SK-N-SH (cell line): ENCODE data around the gene FADS2. TPM values are rescaled to one million over a fixed set of nuclear protein-coding genes. Genes with fewer than 3 reads are reported as not detected.

Source experiments
- CTCF ChIA-PET: fragments of 300-600, 350-600 bp; formaldehyde crosslinking; extraction: SDS; loops from one replicate; lab custom pipeline; 2021; lab: Yijun Ruan, JAX
- POLR2A ChIA-PET: fragments of 350-600 bp; sonication (Branson Sonifier 250); formaldehyde crosslinking; extraction: SDS; loops from one replicate; lab custom pipeline; 2020; ENCODE audit warnings: antibody characterized with exemption, inconsistent platforms; lab: Yijun Ruan, JAX
- DNase-seq: peaks from one replicate; pipeline ENCODE4 v3.0.0; 2012
- H2AFZ ChIP-seq: fragments of 200-600 bp; sonication (generic); 2 replicates; pipeline ENCODE4 v1.8.1; 2016; ENCODE audit warnings: antibody characterized with exemption, mild to moderate bottlenecking, low read depth
- H3F3A ChIP-seq: fragments of 200-600 bp; sonication (generic); replicated peaks from 2 replicates; pipeline ENCODE3; 2016; ENCODE audit warnings: antibody characterized with exemption, mild to moderate bottlenecking; ENCODE audit not compliant: insufficient read depth
- H3K27ac ChIP-seq, 2 experiments: fragments of 200-500 bp in 1 of 2; fragments of 200-600 bp in 1 of 2; sonication (Bioruptor generic) in 1 of 2; sonication (generic), shearing (Covaris generic) in 1 of 2; 2 replicates each; pipeline versions ENCODE4 v1.5.1 to v1.6.1; 2014 to 2016; ENCODE audit warnings: low read depth in 2 of 2, inconsistent platforms in 1 of 2, low read length in 1 of 2, mild to moderate bottlenecking in 1 of 2, mixed read lengths in 1 of 2
- H3K27me3 ChIP-seq: fragments of 200-600 bp; sonication (generic), shearing (Covaris generic); 2 replicates; pipeline ENCODE4 v1.6.1; 2016; ENCODE audit warnings: mixed run types; ENCODE audit not compliant: insufficient read depth
- H3K36me3 ChIP-seq, 2 experiments: fragments of 200-500 bp in 1 of 2; fragments of 200-600 bp in 1 of 2; sonication (Bioruptor generic) in 1 of 2; sonication (generic) in 1 of 2; replicated peaks in 1 of 2; 2 replicates each; pipeline versions ENCODE3 to v1.5.1; 2014 to 2016; ENCODE audit warnings: low read length in 1 of 2, mild to moderate bottlenecking in 1 of 2; ENCODE audit not compliant: insufficient read depth in 2 of 2, control insufficient read depth in 1 of 2
- H3K4me1 ChIP-seq, 2 experiments: fragments of 200-500 bp in 1 of 2; fragments of 200-600 bp in 1 of 2; sonication (Bioruptor generic) in 1 of 2; sonication (generic), shearing (Covaris generic) in 1 of 2; 2 replicates each; pipeline versions ENCODE4 v1.5.1 to v1.6.1; 2014 to 2016; ENCODE audit warnings: low read depth in 1 of 2, low read length in 1 of 2, mixed run types in 1 of 2; ENCODE audit not compliant: insufficient read depth in 2 of 2, control insufficient read depth in 1 of 2
- H3K4me2 ChIP-seq: fragments of 200-600 bp; sonication (generic), shearing (Covaris generic); 2 replicates; pipeline ENCODE4 v1.6.1; 2017; ENCODE audit warnings: mixed run types
- H3K4me3 ChIP-seq, 2 experiments: fragments of 200-500 bp in 1 of 2; fragments of 200-600 bp in 1 of 2; sonication (Bioruptor generic) in 1 of 2; sonication (generic), shearing (Covaris generic) in 1 of 2; 2 replicates each; pipeline versions ENCODE4 v1.5.1 to v1.8.1; 2014 to 2016; ENCODE audit warnings: low read depth in 2 of 2, inconsistent platforms in 1 of 2, low read length in 1 of 2, mild to moderate bottlenecking in 1 of 2, mixed read lengths in 1 of 2, moderate library complexity in 1 of 2
- H3K79me2 ChIP-seq: fragments of 200-600 bp; sonication (generic); 2 replicates; pipeline ENCODE4 v1.8.1; 2017; ENCODE audit warnings: mild to moderate bottlenecking; ENCODE audit not compliant: insufficient read depth
- H3K9ac ChIP-seq: fragments of 200-600 bp; sonication (generic); 2 replicates; pipeline ENCODE4 v1.6.1; 2017; ENCODE audit warnings: mixed run types
- H3K9me2 ChIP-seq: fragments of 200-600 bp; sonication (generic); 2 replicates; pipeline ENCODE4 v1.6.1; 2017; ENCODE audit warnings: mixed run types
- H3K9me3 ChIP-seq: fragments of 200-600 bp; sonication (generic); 2 replicates; pipeline ENCODE4 v1.6.1; 2017; ENCODE audit warnings: mixed run types, mild to moderate bottlenecking, moderate library complexity
- H4K20me1 ChIP-seq: fragments of 200-600 bp; sonication (generic); 2 replicates; pipeline ENCODE4 v1.6.1; 2017; ENCODE audit warnings: mild to moderate bottlenecking, mixed run types; ENCODE audit not compliant: insufficient read depth
- CHD2 ChIP-seq: fragments of 150-350 bp; IDR thresholded peaks from 2 replicates; pipeline ENCODE4 v1.6.1; 2018; ENCODE audit warnings: low read length; ENCODE audit not compliant: partially characterized antibody
- ELF1 ChIP-seq: IDR thresholded peaks from 2 replicates; pipeline ENCODE4 v1.4.0; 2012
- FOSL2 ChIP-seq: IDR thresholded peaks from 2 replicates; pipeline ENCODE4 v1.4.0; 2012; ENCODE audit warnings: low read depth, mild to moderate bottlenecking, moderate library complexity, borderline replicate concordance
- JUND ChIP-seq: IDR thresholded peaks from 2 replicates; pipeline ENCODE4 v1.4.0; 2012
- MXI1 ChIP-seq: IDR thresholded peaks from 2 replicates; pipeline ENCODE4 v1.6.1; 2012; ENCODE audit warnings: mild to moderate bottlenecking, low read depth, low read length, improper control_type of control experiment
- NRF1 ChIP-seq: IDR thresholded peaks from 2 replicates; pipeline ENCODE4 v1.6.1; 2012; ENCODE audit warnings: low read depth, mild to moderate bottlenecking, low read length
- PBX3 ChIP-seq: IDR thresholded peaks from 2 replicates; pipeline ENCODE4; 2012
- POLR2AphosphoS5 ChIP-seq: IDR thresholded peaks from 2 replicates; pipeline ENCODE4 v1.6.1; 2012; ENCODE audit warnings: low read depth, low read length
- RFX5 ChIP-seq: IDR thresholded peaks from 2 replicates; pipeline ENCODE4 v1.6.1; 2012; ENCODE audit warnings: mild to moderate bottlenecking, improper control_type of control experiment, low read length
- TAF1 ChIP-seq: IDR thresholded peaks from 2 replicates; pipeline ENCODE4 v1.6.1; 2012; ENCODE audit warnings: low read depth, mild to moderate bottlenecking, low read length, moderate library complexity, borderline replicate concordance
- WGBS: methylation state at CpG from one replicate; pipeline ENCODE4 v1.1.6; 2017; ENCODE audit warnings: low lambda C conversion rate; 5-methylcytosine and 5-hydroxymethylcytosine counted together
- polyA plus RNA-seq, 3 experiments: library from polyadenylated mRNA; depleted of rRNA; stranded (reverse); fragments of >200 nt; gene quantifications; 2 replicates each; pipeline ENCODE4 v1.2.3, GENCODE V29; 2012

The FADS2 gene
- polyA plus RNA-seq, 1 of the 3 experiments (the other 2 are of a cell fraction): 67.8 TPM

- Histone ChIP-seq H3K4me1 (peaks cover 9 to 19% of the 10 kb centered on the region in 2 experiments; a peak in 3 of 4 replicates), H3K27ac (peak overlapping the region; percentile 88 to 99), H3K4me2 (peak overlapping the region; percentile 98), H3K9ac (peak overlapping the region; percentile 81)
- CTCF ChIA-PET: interaction anchor here (0.8 to 10.5 kb wide), 12 partner anchors 9 to 294 kb away, joined by 3 to 149 read pairs (median 12); partner anchors contain the start of genes FADS2, FEN1 and TMEM258
- DNase-seq: peak; percentile 47
- 69% methylated on average over 15 of the region's 16 CpGs for WGBS
- TF ChIP-seq CHD2: no peak
- peak; percentile 89 for TF ChIP-seq RFX5
- TF ChIP-seq, all 33 proteins: peak for 1
- Histone ChIP-seq H3K9me2 (no peaks in the 10 kb centered on the region), H2AFZ (peak overlapping the region; percentile 72), H3K36me3 (peaks cover 7 to 30% of the 10 kb centered on the region in 2 experiments), H3K9me3 (no peaks in the 10 kb centered on the region), H4K20me1 (no peaks in the 10 kb centered on the region), H3F3A (peaks cover 30% of the 10 kb centered on the region), H3K79me2 (peaks cover 16% of the 10 kb centered on the region; the same call in 1 of the 2 replicates), H3K27me3 (no peaks in the 10 kb centered on the region), H3K4me3 (peak overlapping the region; percentile 83 to 87)
- POLR2A ChIA-PET: interaction anchor here (0.8 to 4.9 kb wide), 15 partner anchors 9 to 523 kb away, joined by 3 to 84 read pairs (median 4); partner anchors contain the start of genes ASRGL1, BEST1, FADS2 and FEN1
These were observed 13.7 kb upstream of the FADS2 start for GRCh38 chr11:61814247-61814957.

- peak; percentile 95 for DNase-seq
- Histone ChIP-seq H3F3A (peaks cover 30% of the 10 kb centered on the region), H3K79me2 (peaks cover 16% of the 10 kb centered on the region; the same call in 1 of the 2 replicates), H3K27ac (peak overlapping the region; percentile 88 to 99), H3K9me2 (no peaks in the 10 kb centered on the region), H4K20me1 (no peaks in the 10 kb centered on the region), H3K9ac (peak overlapping the region; percentile 81), H3K36me3 (peaks cover 3 to 23% of the 10 kb centered on the region in 2 experiments), H3K4me1 (peaks cover 14 to 19% of the 10 kb centered on the region in 2 experiments; a peak in 3 of 4 replicates), H3K4me2 (peak overlapping the region; percentile 98), H3K4me3 (peak overlapping the region; percentile 83 to 87), H3K27me3 (no peaks in the 10 kb centered on the region), H3K9me3 (no peaks in the 10 kb centered on the region), H2AFZ (peak overlapping the region; percentile 72)
- ChIA-PET POLR2A (interaction anchor here (0.5 to 4.9 kb wide), 21 partner anchors 10 to 1026 kb away, joined by 3 to 84 read pairs (median 4); partner anchors contain the start of genes ASRGL1, BEST1, CPSF7 and FADS2), CTCF (interaction anchor here (0.7 to 10.5 kb wide), 16 partner anchors 10 to 293 kb away, joined by 3 to 149 read pairs (median 6); partner anchors contain the start of genes FADS2, FEN1 and TMEM258)
- TF ChIP-seq TAF1: peak; percentile 46; the same call in 1 of the 2 replicates
- no peak for TF ChIP-seq FOSL2
- TF ChIP-seq ELF1: no peak
- no peak for TF ChIP-seq JUND
- TF ChIP-seq NRF1: peak; percentile 97
- TF ChIP-seq MXI1: peak; percentile 85
- peak; percentile 56; the same call in 1 of the 2 replicates for TF ChIP-seq RFX5
- peak; percentile 72 for TF ChIP-seq POLR2AphosphoS5
- peak; percentile 25; the same call in 1 of the 2 replicates for TF ChIP-seq PBX3
- 3% methylated on average over 27 of the region's 66 CpGs for WGBS
These were observed 12.9 kb upstream of the FADS2 start for GRCh38 chr11:61814958-61815789.
